CD4-positive, CD25-positive, alpha-beta regulatory T cell (primary cell): ENCODE measurements around the gene SLC6A17. TPM values are rescaled to one million over a fixed set of nuclear protein-coding genes. Genes with fewer than 3 reads are reported as not detected.

Experiments used
- ATAC-seq, 2 donors: fragments of 150-1000 bp; cut with Tn5 transposase; one replicate each; pipeline ENCODE4 v1.10.0; 2021; ENCODE audit warnings: low read depth in 2 of 2, moderate number of reproducible peaks in 2 of 2, moderate library complexity in 1 of 2
- DNase-seq, 3 donors: peaks; one replicate each; pipeline versions ENCODE4 v3.0.0 to v3.0.0-alpha.2; 2012 to 2022; ENCODE audit warnings: mixed read lengths in 1 of 3
- H3K27ac ChIP-seq: one replicate; pipeline ENCODE4 v1.7.0; 2013; ENCODE audit warnings: mild to moderate bottlenecking, low read length; ENCODE audit not compliant: insufficient read depth, poor library complexity, severe bottlenecking
- H3K27me3 ChIP-seq: one replicate; pipeline ENCODE4 v1.7.0; 2013; ENCODE audit warnings: low read length; ENCODE audit not compliant: control insufficient read depth, insufficient read depth
- H3K36me3 ChIP-seq: one replicate; pipeline ENCODE4 v1.7.0; 2013; ENCODE audit warnings: mild to moderate bottlenecking, low read length, moderate library complexity; ENCODE audit not compliant: control insufficient read depth, insufficient read depth
- H3K4me1 ChIP-seq: 2 replicates; pipeline ENCODE4 v1.7.0; 2013; ENCODE audit warnings: mild to moderate bottlenecking, low read length; ENCODE audit not compliant: insufficient read depth, control insufficient read depth, poor library complexity, severe bottlenecking
- H3K4me3 ChIP-seq: one replicate; pipeline ENCODE4 v1.7.0; 2013; ENCODE audit warnings: low read depth, mild to moderate bottlenecking, low read length, moderate library complexity
- H3K9me3 ChIP-seq, 2 experiments: 1 replicate in 1 of 2; 2 replicates in 1 of 2; pipeline ENCODE4 v1.7.0; 2013; ENCODE audit warnings: low read length in 2 of 2, mild to moderate bottlenecking in 1 of 2, moderate library complexity in 1 of 2; ENCODE audit not compliant: control insufficient read depth in 2 of 2
- H3K27ac Mint-ChIP-seq, 3 donors: one replicate each; pipeline ENCODE4 v1.8.0; 2020 to 2022; ENCODE audit warnings: mild to moderate bottlenecking in 3 of 3, mixed read lengths in 3 of 3, moderate library complexity in 2 of 3
- H3K27me3 Mint-ChIP-seq: one replicate; pipeline ENCODE4 v1.8.0; 2022; ENCODE audit warnings: mild to moderate bottlenecking, mixed read lengths
- H3K36me3 Mint-ChIP-seq: one replicate; pipeline ENCODE4 v1.8.0; 2020; ENCODE audit warnings: mixed read lengths
- H3K4me1 Mint-ChIP-seq, 4 donors: one replicate each; pipeline ENCODE4 v1.8.0; 2020 to 2022; ENCODE audit warnings: mixed read lengths in 4 of 4, mild to moderate bottlenecking in 1 of 4
- H3K4me3 Mint-ChIP-seq, 4 donors: one replicate each; pipeline ENCODE4 v1.8.0; 2020 to 2022; ENCODE audit warnings: mild to moderate bottlenecking in 4 of 4, mixed read lengths in 4 of 4, moderate library complexity in 3 of 4
- H3K9me3 Mint-ChIP-seq, 7 donors: one replicate each; pipeline ENCODE4 v1.8.0; 2020 to 2022; ENCODE audit warnings: mixed read lengths in 7 of 7, mild to moderate bottlenecking in 3 of 7, moderate library complexity in 2 of 7
- polyA plus RNA-seq, 4 donors: library from polyadenylated mRNA; unstranded; fragments of 300-500 nt; fragmentation: Illumina TruSeq; gene quantifications; one replicate each; pipeline ENCODE4 v1.2.3, GENCODE V29; 2021
- total RNA-seq: library from RNA; stranded (reverse); gene quantifications from one replicate; pipeline ENCODE4 v1.2.3, GENCODE V29; 2022

SLC6A17 gene
- not detected for total RNA-seq
- not detected for polyA plus RNA-seq

DNA sequence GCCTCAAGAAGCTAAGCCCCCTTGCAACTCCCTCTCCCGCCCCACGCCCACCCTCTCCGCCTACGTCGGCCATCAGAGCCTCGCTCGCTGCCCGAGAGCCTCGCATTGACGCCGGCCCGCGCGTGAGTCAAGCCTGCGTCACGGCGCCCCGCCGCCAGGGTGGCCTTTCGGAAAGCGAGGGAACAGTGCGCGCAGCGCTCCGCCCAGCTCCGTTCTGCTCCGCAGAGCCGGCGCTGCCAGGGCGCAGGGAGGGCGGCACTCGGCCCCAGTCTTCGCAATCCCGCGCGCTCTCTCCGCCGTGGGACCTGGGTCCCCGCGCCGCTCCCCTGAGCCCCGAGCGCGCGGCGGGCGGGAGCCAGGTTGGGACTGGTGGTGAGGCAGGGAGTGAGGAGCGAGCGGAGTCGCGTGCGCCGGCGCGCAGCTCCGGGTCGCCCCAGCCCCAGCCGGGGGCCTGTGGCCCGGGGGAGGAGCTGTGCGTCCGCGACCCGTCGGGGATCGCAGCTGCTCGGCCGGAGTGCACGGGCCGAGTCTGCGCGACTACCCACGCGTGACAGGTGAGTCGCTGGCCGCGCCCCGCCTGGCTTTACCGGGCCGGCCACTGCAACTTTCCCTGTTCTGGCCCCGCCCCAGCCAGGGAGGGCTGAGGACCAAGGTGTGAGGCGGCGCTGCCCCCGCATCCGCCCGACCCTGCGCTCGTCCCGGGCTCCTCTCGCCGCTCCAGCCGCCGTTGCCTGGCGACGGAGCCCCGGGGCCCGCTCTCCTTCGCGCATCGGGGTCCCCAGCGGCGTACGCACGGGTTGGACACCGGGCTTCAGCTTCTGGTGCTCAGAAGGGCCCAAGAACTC, at the start of gene SLC6A17:
Gene SLC6A17, plus strand, starts transcription at position 165 of the 845 bp plus-strand sequence. CDS start 16,436 bp downstream, outside the sequence.
- Mint-ChIP-seq H3K9me3 (peaks cover 0 to 2% (median 0%) of the 10 kb centered on the region in 7 donors), H3K4me3 (no peak within 1 kb of the TSS), H3K27me3 (peaks cover 45% of the 10 kb centered on the region), H3K27ac (no peak within 1 kb of the TSS), H3K36me3 (no peaks in the 10 kb centered on the region), H3K4me1 (peaks cover 0 to 7% (median 0%) of the 10 kb centered on the region in 4 donors)
- peaks cover 36% of the 10 kb centered on the region for H3K27me3 ChIP-seq
- H3K27ac ChIP-seq = no peak within 1 kb of the TSS
- no peaks in the 10 kb centered on the region for H3K9me3 ChIP-seq
- ATAC-seq = no peak
- H3K4me3 ChIP-seq = no peak within 1 kb of the TSS
- peak in 1 of 3 donors; percentile 16 for DNase-seq
- no peaks in the 10 kb centered on the region for H3K36me3 ChIP-seq
- no peaks in the 10 kb centered on the region for H3K4me1 ChIP-seq

DNA sequence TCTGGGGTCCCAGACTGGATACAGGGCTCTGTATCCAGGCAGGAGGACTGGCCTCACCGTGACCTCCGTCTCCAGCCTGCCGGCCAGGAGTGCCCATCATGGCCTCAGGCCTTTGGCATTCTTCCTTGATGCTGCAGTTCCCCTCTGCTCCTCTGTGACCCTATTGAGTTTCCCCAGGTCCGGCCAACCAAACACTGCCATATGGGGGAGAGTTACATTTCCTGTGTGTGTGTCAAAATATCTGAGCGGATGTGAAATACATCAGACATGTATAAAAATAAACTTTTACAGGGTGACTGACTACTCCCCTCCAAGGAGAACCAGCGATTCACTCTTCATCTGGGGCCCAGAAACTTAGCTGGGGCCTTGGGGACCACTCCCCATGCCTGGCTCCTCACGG, 48.2 kb upstream of the SLC6A17 start:
- Histone ChIP-seq H3K9me3 (no peaks in the 10 kb centered on the region), H3K4me1 (no peaks in the 10 kb centered on the region), H3K36me3 (no peaks in the 10 kb centered on the region), H3K27me3 (no peaks in the 10 kb centered on the region), H3K27ac (no peak overlapping the region), H3K4me3 (no peak overlapping the region)
- no peaks in the 10 kb centered on the region for H3K9me3 Mint-ChIP-seq
- H3K27ac Mint-ChIP-seq = no peak overlapping the region
- H3K4me1 Mint-ChIP-seq = peaks cover 0 to 3% (median 0%) of the 10 kb centered on the region in 4 donors
- H3K27me3 Mint-ChIP-seq = peaks cover 13% of the 10 kb centered on the region
- H3K36me3 Mint-ChIP-seq = no peaks in the 10 kb centered on the region
- ATAC-seq = no peak
- no peak for DNase-seq
- no peak overlapping the region for H3K4me3 Mint-ChIP-seq

GRCh38 chr1:110106013-110106941, 44.0 kb upstream of the SLC6A17 start:
- no peak overlapping the region for H3K4me3 Mint-ChIP-seq
- Histone ChIP-seq H3K27me3 (no peaks in the 10 kb centered on the region), H3K27ac (no peak overlapping the region), H3K4me3 (no peak overlapping the region), H3K36me3 (no peaks in the 10 kb centered on the region), H3K4me1 (no peaks in the 10 kb centered on the region), H3K9me3 (no peaks in the 10 kb centered on the region)
- H3K27ac Mint-ChIP-seq = no peak overlapping the region
- H3K36me3 Mint-ChIP-seq = no peaks in the 10 kb centered on the region
- peaks cover 0 to 1% (median 0%) of the 10 kb centered on the region in 7 donors for H3K9me3 Mint-ChIP-seq
- DNase-seq = peak; percentile 16 to 61 (median 48)
- peaks cover 0 to 3% (median 0%) of the 10 kb centered on the region in 4 donors for H3K4me1 Mint-ChIP-seq
- H3K27me3 Mint-ChIP-seq = peaks cover 13% of the 10 kb centered on the region
- ATAC-seq = peak; percentile 53 to 67

GRCh38 chr1:110107867-110108469, 42.3 kb upstream of the SLC6A17 start:
- no peak overlapping the region for H3K4me3 Mint-ChIP-seq
- Histone ChIP-seq H3K4me3 (no peak overlapping the region), H3K27me3 (no peaks in the 10 kb centered on the region), H3K36me3 (no peaks in the 10 kb centered on the region), H3K27ac (no peak overlapping the region), H3K4me1 (no peaks in the 10 kb centered on the region), H3K9me3 (no peaks in the 10 kb centered on the region)
- H3K27ac Mint-ChIP-seq = no peak overlapping the region
- no peak for ATAC-seq
- no peak for DNase-seq
- peaks cover 21% of the 10 kb centered on the region for H3K27me3 Mint-ChIP-seq
- H3K4me1 Mint-ChIP-seq = no peaks in the 10 kb centered on the region
- peaks cover 0 to 1% (median 0%) of the 10 kb centered on the region in 7 donors for H3K9me3 Mint-ChIP-seq
- no peaks in the 10 kb centered on the region for H3K36me3 Mint-ChIP-seq

DNA sequence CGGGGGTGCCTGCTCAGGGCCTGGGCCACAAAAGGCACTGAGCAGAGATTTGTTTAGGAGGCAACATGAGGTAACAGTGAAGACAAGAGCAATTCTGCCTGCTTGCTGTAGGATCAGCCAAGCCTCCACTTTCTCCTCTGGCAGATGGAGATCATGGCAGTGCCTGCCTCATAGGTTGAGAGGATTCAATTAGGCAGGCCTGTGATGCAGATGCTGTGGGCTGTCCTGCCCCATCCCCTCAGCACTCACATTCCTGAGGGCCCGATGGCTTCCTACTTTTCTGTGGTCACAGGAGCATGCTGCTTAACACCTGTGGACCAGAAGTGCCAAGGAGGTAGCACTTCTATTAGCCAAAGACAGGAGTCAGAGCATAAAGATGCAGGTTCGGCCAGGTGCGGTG, 39.2 kb upstream of the SLC6A17 start:
- no peaks in the 10 kb centered on the region for H3K36me3 Mint-ChIP-seq
- Histone ChIP-seq H3K4me1 (no peaks in the 10 kb centered on the region), H3K9me3 (no peaks in the 10 kb centered on the region), H3K36me3 (no peaks in the 10 kb centered on the region), H3K27me3 (no peaks in the 10 kb centered on the region), H3K4me3 (no peak overlapping the region), H3K27ac (no peak overlapping the region)
- DNase-seq = no peak
- no peak for ATAC-seq
- no peak overlapping the region for H3K4me3 Mint-ChIP-seq
- H3K27ac Mint-ChIP-seq = no peak overlapping the region
- peaks cover 29% of the 10 kb centered on the region for H3K27me3 Mint-ChIP-seq
- no peaks in the 10 kb centered on the region for H3K4me1 Mint-ChIP-seq
- peaks cover 0 to 1% (median 0%) of the 10 kb centered on the region in 7 donors for H3K9me3 Mint-ChIP-seq

- H3K9me3 Mint-ChIP-seq = peaks cover 0 to 1% (median 0%) of the 10 kb centered on the region in 7 donors
- Histone ChIP-seq H3K36me3 (no peaks in the 10 kb centered on the region), H3K9me3 (no peaks in the 10 kb centered on the region), H3K27ac (no peak within 1 kb of the TSS), H3K27me3 (no peaks in the 10 kb centered on the region), H3K4me1 (no peaks in the 10 kb centered on the region), H3K4me3 (no peak within 1 kb of the TSS)
- no peak within 1 kb of the TSS for H3K4me3 Mint-ChIP-seq
- H3K27me3 Mint-ChIP-seq = peaks cover 35% of the 10 kb centered on the region
- no peaks in the 10 kb centered on the region for H3K36me3 Mint-ChIP-seq
- DNase-seq (no peak), ATAC-seq (no peak)
- no peak within 1 kb of the TSS for H3K27ac Mint-ChIP-seq
- H3K4me1 Mint-ChIP-seq = no peaks in the 10 kb centered on the region
These were observed 38.2 kb upstream of the SLC6A17 start, which contains the start of gene UBL4B for GRCh38 chr1:110112143-110112542. UBL4B (plus strand) TSS chr1:110112443; CDS start chr1:110112535, 92 bp downstream.

GRCh38 chr1:110112656-110113055, 37.6 kb upstream of the SLC6A17 start:
- H3K27ac Mint-ChIP-seq = no peak overlapping the region
- no peak overlapping the region for H3K4me3 Mint-ChIP-seq
- H3K36me3 Mint-ChIP-seq = no peaks in the 10 kb centered on the region
- H3K36me3 ChIP-seq = no peaks in the 10 kb centered on the region
- H3K4me3 ChIP-seq = no peak overlapping the region
- H3K9me3 ChIP-seq = no peaks in the 10 kb centered on the region
- no peak for ATAC-seq
- no peaks in the 10 kb centered on the region for H3K4me1 ChIP-seq
- H3K9me3 Mint-ChIP-seq = peaks cover 0 to 1% (median 0%) of the 10 kb centered on the region in 7 donors
- H3K4me1 Mint-ChIP-seq = no peaks in the 10 kb centered on the region
- no peak overlapping the region for H3K27ac ChIP-seq
- peaks cover 35% of the 10 kb centered on the region for H3K27me3 Mint-ChIP-seq
- no peaks in the 10 kb centered on the region for H3K27me3 ChIP-seq
- DNase-seq = no peak
